Measurements from ENCODE around the gene S100PBP.
A peak's percentile ranks its signal among the peaks of the same experiment; 100 is the strongest.

Gene S100PBP

DNA sequence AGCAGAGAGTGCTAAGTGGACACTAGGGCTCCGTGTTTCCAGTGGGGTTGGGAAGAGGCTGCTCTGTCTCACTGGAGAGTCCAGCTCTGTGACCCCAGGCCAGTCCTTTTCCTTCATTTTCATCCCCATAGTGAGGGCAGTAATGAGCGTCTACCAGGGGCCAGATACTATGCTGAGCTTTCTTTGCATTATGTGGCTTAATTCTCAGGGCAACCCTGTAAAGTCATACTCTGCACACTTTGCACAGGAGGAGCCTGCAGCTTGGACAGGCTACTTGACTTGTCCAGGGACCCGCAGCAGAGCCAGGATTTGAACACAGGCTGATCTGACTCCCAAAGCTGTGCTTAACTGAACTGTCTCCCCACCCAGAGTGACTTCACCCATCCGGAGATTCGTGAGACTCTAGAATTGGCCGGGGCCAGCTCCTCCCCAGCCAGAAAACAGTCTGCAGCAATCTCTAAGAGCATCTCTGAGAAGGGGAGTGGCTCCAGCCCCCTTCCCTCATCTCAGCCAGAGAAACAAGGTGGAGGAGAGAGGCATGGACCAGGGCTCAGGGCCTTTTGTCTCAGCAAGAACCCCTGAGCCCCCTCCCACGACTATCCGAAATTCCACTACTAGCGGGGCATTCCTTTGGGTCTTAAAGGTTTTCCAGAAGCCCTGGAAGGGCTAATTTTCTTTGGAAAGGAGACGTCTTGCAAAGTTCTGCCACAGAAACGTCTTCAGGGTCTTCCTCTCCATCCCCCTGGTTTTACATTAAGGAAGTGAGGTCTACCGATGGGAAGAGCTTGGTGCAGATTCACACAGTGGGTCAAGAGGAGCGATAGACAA is 54.1 kb downstream of the S100PBP start:
- no peak for DNase-seq

- DNase-seq, result no peak
Observed at GRCh38 chr1:32872192-32872460, 54.7 kb downstream of the S100PBP start.

DNA sequence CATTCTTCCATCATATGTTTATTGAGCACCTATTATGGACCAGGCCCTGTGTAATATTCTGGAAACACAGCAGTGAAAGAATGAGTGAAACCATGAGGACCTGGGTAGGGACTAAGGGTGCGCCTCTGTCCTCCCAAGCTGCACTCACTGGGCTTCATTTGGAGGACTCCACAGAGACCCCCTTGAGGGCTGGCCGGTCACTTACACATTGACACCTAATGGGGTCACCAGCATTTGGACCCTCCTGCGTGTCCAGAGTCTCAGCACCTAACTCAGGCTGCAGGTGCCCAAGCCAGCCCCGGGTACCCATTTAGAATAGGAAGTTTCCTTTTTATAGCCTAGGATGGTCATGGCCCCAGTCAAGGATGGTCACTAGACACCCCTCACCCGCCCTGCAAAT is 56.0 kb downstream of the S100PBP start:
- DNase-seq, result no peak

DNA sequence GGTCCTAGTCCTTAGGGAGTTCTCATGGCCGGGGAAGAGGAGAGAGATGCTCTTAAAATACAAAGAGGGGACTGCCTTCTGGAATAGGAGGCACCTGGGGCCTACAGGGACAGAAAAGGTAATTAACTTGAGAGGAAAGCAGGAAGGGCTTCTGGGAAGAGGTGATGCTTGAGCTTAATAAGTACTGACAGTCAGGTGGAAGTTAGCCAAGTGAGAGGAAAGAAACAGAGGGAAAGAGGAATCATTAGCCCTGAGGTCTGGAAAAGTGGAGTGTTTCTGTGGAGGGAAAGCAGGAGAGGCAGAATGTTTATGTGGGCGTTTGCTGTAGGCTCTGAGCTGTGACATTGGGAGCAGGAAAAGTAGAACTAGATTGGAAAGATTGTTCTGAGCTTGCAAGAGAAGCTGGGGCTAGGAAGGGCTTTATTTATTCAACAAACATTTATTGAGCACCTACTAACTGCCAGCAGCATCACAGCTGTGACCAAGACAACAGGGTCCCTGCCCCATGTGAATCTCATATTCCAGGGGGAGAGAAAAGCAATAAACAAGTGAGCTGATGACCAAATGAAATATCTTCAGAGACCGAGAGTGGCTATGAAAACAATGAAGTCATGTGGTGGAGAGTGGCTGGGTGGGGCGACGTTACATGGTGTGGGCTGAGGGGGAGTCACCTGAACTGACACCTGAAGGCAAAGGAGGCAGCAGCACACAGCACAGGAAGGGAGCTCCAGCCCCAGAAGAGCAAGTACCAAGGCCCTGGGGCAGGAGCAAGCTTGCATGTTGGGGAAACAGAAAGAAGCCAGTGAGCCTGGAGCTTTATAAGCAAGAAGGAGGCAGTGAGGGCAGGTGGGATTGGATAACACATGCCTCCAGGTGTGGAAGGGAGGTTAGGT is 57.7 kb downstream of the S100PBP start:
- DNase-seq, result no peak

DNA sequence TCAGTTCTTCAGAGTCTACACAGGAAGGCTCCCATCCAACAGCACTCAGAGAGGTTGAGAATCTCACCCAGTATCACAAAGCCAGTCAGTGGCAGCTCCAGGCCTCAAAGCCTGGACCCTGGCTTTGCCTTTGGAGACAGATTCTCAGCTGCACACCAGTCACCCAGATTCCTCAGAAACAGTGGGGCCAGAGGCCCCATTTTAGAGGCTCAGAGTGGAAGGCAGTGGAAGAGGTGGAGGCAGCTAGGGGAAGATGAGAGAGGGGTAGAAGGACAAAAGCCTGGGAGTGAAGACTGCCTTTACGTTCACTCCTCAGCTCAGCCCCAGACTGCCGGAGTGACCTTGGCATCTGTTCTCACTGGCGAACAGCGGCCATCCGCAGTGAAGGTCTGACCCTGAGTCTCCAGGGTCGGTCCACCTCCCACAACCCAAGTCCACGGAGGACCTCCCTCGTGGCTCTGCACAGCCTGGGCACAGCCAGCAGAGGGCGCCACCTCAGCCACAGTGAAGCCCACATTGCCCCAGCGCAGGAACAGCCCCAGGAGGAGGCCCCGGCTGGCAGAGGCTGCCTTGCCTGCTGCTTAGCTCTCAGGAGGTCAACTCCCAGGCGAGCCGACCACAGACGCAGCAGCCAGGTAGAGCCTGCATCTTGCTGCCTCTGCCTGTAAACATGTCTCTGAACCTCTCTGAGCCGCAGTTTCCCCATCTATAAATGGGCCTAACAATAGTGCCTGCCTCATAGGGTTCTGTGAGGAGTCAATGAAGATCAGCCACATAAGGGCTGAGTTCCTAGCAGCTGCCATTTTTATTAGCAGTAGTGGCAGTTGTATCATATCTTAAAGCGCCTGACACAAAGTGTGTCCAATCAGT is 59.1 kb downstream of the S100PBP start:
- no peak for DNase-seq

DNA sequence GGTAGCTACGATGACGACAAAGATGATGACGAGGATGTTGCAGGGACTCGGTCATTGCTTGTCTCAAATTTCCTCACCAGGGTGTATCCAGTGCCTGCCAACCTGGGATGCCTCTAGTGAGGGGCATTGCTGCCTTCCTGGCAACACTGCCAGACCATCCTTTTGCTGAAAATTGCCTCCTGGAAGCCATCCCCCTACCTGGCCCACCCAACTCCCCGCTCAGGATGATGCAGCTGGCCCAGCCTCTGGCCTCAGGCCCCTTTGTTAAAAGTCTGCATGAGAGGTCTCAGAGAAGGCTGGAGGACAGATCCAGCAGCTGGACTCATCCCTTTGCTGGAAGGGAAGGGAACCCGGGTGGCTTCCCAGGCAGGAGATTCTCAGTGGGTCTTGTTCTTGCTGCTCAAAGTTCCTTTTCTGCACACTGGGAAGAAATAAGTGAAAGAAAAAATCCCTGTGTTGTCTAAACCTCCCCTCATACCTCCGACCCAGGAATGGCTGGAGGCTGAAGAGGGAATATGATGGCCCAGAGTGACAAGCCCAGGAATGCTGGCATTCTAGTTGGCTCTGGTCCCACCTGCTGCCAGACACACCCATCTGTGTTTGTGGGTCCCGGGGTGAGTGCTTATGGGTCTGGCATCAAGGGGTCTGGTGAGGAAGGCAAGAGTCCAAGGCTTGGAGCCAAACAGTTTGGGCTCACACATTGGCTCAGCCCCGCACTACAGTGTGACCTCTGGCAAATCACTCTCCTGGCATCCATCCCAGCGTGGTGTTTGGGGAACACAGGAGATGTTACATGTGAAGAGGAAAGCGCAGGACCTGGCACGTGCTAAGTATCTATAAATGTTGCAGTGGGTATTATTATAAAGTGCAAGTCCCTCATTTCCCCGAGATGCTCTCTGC is 60.0 kb downstream of the S100PBP start:
- DNase-seq, result peak; percentile 66

- DNase-seq, result no peak
Observed at GRCh38 chr1:32878183-32878582, 60.7 kb downstream of the S100PBP start.

GRCh38 chr1:32878637-32879041 is 61.2 kb downstream of the S100PBP start:
- DNase-seq, result no peak

DNA sequence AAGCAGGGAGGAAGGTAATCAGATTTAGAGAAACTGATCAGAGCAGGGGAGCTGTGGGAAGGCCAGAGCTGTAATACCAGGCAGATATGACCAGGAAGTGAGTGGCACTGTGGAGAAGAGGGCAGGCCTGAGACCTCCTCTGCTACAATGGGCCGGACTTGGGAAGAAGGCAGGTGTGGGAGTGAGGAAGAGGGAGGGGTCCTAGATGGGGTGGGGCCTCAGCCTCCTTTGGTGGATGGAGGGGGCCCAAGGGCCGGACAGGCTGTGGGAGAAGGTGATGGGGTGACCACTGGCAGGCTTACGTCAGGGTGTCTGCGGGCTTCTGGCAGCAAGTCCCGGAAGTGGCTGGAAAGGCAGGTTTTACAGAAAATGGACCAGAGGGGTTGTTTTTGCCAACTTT is 63.8 kb downstream of the S100PBP start:
- no peak for DNase-seq

GRCh38 chr1:32881871-32882850 is 64.7 kb downstream of the S100PBP start:
- peak; percentile 66 for DNase-seq

- DNase-seq, result no peak
Observed at GRCh38 chr1:32883338-32884031, 66.0 kb downstream of the S100PBP start.

DNA sequence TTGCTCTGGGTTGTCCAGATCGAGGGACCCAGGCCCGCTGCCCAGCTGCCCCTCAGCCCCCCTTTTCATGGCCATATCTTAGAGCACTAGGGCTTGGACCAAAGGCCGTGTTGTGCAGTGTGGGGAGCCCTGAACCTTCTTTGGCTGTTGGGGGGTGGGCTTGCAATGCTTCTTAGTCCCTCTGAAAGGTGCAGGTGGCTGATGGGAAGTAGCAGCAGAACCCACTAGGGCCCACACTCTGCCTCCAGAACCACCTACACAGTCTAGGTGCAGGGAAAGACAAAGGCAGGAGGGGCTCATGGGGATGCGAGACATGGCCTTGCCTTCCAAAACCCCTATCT is 66.5 kb downstream of the S100PBP start:
- no peak for DNase-seq

DNA sequence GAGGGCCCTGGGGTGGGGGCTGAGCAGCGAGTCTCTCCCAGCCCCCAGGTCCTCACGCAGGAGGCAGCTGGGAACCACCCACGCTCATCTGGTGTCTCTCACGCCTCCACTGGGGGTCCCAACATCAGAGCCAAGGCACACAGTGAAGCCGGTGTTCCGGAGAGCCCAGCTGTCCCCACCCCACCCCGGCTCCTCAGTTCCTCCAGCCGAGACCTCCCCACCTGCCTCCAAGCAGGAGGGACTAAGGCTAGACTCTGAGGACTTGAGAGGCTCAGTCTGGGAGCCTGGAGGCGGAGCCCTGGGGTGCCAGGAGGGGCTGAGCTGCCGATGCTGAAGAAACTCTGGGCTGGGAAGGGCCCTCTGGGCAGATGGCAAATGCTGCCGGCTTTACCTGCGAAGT is 67.3 kb downstream of the S100PBP start:
- DNase-seq, result no peak

GRCh38 chr1:32885676-32886003 is 68.2 kb downstream of the S100PBP start:
- DNase-seq, result no peak

DNA sequence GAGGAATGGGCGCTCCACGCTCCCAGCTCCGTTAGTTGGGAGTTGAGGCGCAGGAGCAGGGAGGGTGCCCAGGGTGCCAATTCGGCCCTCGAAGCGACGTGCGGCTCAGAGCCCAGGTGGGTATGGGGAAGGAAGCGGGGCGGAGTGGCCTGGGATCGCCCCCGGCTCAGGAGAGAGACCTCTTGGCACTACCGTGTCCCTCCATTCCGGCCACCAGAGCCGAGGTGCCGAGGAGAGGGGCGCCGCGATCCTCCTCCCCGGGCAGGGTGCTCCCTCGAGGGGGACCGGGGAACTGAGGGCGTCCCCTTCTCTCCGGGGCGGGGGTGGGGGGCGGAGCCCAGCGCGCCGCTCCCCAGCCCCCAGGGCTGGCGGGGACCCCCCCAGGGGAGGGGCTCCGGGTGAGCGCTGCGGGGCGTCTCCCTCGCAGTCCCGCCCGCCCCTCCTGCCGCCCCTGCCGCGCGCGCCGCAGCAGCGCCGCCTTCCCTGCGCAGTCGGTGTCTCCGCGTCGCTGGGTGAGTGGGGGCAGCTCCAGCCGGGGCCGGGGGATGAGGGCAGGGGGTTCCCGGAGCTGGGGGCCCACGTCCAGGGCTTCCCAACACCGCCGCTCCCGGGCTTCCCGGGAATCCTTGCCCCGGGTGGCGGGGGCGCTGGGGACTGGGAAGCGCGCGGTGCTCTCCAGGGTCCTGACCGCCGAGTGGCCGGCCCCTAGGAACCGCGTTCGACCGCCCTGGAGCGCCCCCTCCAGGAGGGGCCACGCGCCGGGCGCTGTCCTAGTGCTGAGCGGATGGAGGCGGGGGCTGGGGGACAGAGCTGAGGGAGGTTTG is 68.8 kb downstream of the S100PBP start, which contains the start of gene HPCA:
HPCA (plus strand) TSS at position 488 of the 824 bp plus-strand sequence. CDS start 2,408 bp downstream, outside the sequence.
- no peak for DNase-seq

DNA sequence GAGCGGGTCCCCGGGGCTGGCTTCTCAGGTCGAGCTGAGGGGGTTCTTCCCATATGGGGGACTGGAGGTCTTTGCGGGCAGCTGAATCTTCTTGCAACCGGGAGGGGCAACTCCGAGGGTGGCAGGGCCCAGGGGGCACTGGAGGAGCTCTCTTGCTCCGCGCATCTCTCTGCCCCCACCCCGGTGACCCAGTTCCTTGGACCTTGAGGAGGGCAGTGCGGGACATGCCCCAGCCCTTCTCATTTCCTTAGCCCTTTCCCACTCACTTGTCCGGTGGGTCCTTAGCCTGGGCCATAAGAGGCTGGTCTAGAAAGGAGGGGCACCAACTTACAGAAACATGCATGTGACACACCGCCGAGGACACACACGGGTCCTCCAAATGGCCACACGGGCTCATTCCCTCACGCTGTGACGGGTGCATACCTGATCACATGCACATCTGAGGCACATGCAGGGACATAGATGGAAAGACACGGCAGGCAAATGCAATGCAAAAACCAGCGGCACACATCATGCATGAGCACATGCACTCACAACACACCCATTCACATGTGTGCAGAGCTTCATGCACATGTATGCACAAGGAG is 69.5 kb downstream of the S100PBP start:
- no peak for DNase-seq

- DNase-seq, result no peak
Observed at GRCh38 chr1:32887623-32888022, 70.2 kb downstream of the S100PBP start.

DNA sequence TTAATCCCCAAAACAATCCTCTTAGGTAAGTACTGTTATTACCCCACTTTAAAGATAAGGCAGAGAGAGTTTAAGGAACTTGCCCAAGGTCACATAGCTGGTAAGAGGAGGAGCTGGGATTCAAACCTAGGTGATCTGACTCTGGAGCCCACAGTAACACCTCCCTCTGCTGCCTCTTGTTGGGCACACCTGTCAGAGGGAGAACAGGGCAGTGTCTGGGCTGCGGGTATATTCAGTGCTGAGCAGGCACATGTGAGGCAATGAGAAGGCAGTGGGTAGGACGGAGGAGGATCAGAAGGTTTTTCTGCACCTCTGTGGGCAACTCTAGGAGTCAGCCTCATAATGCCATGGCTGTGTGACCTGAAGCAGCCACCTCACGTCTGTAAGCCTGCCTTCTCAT is 70.7 kb downstream of the S100PBP start:
- no peak for DNase-seq

Data from NCI-H446 treated with DMSO at 0.1 percent for 48 hours (cell line).